Cardiac fibroblast (primary cell): ENCODE measurements around the gene PTGS1.

ENCODE experiments used
- DNase-seq, 2 donors: peaks; one replicate each; pipeline versions ENCODE4 v3.0.0 to v3.0.0-alpha.2; 2010; ENCODE audit warnings: low read depth in 2 of 2
- H3K4me3 ChIP-seq, 2 donors: replicated peaks in 1 of 2; 1 replicate in 1 of 2; 2 replicates in 1 of 2; pipeline ENCODE4 v1.5.1; 2011; ENCODE audit warnings: low read depth in 2 of 2, low read length in 2 of 2, mild to moderate bottlenecking in 2 of 2, moderate library complexity in 1 of 2
- CTCF ChIP-seq: IDR thresholded peaks from one replicate; pipeline ENCODE4 v1.5.1; 2011; ENCODE audit warnings: low read depth, mild to moderate bottlenecking, low read length, inconsistent platforms

PTGS1 gene

DNA sequence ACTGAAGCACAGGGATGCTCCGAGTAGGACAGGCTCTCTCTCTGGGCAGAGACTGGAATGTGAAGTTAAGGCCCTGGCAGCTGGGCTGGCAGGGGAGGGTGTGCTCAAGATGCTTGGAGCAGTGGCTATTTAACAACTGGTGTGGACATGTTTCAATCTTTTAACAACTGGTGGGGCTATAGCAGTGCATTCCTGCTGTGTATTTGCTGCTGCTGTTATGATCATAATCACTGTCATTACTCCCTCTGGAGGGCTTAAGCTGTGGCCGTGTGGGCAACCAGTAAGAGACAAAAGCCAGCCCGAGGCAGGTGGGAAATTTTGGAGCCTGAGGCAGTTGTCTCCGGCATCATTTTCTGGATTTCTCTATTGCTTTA lies 33.3 kb upstream of the PTGS1 start:
- H3K4me3 ChIP-seq, result no peak overlapping the region
- TF ChIP-seq CTCF, result no peak
- DNase-seq, result no peak

GRCh38 chr9:122338536-122338935 lies 32.3 kb upstream of the PTGS1 start:
- DNase-seq, result no peak
- no peak for TF ChIP-seq CTCF

DNA sequence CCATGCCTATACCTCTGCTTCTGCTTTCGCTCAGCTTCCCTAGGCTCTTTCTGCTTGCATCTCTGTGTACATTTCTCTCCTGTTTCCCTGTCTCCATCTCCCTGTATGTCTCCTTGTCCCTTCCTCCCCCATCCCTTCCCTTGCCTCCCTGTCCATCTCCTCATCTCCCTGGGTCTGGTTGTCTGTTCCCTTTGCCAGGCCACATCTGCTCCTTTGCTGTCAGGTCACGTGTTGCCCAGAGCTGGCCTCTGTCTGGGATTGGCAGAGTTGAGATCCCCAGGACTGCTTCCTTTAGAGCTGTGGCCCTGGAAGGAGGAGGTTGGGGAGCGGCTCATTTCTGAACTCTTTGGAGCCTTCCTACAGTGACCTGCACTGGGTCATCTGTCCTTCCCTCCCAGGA lies 31.8 kb upstream of the PTGS1 start:
- no peak for TF ChIP-seq CTCF
- no peak for DNase-seq
- H3K4me3 ChIP-seq, result no peak overlapping the region

More at GRCh38 chr9:122338536-122338935, 32.3 kb upstream of the PTGS1 start:
- H3K4me3 ChIP-seq, result no peak overlapping the region

DNA sequence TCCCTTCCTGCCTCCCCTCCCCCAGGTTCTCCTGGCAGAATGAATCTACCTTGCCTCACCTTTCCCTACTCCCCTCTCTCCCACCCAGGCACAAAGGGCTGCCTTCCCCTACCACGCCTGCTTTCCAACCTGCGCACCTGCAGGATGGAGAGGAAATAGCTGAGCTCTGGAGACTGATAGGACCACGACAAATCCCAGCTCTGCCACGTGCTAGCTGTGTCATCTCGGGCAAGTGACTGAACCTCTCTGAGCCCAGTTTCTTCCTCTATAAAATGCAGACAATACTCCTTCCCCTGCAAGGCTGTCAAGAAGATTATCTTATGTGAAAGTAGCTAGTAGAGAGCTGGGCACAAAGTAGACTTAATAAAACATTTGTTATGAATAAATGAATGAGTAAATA lies 31.2 kb upstream of the PTGS1 start:
- no peak for DNase-seq
- no peak overlapping the region for H3K4me3 ChIP-seq
- TF ChIP-seq CTCF, result no peak

GRCh38 chr9:122340161-122340560 lies 30.7 kb upstream of the PTGS1 start:
- DNase-seq, result no peak
- TF ChIP-seq CTCF, result no peak
- no peak overlapping the region for H3K4me3 ChIP-seq

DNA sequence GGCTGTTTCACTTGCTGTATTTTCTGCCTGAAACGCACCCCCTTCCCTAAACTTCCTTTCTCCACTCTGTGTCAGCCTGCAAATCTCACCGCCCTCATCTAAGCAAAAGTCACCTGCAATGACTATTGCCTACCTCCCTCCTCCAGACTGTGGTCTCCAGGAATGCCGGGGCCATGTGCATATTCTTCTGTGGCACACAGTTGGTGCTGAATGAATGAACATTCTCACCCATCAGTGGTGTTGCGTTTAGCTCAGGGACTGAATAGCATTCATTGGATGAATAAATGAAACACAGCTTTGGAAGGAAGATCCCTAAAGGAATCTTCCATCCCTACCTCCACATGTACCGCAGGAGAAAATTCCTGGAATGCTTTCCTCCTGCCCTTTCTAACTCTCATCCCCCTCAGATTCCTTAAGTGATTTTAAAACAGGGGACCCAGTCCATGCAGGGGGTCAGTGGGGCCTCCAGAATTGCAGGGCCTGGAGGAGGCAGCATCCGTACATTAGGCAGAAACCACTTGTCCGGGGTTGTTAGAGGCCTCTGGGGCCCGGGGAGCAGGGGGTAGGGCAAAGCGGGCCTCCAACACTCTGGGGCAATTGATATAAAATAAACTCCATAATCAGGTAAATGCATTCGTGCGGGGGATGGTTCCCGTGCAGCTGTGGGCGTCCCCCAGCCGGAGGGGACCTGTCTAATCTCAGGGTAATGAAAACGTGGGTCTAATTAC lies 28.3 kb upstream of the PTGS1 start:
- no peak for TF ChIP-seq CTCF
- DNase-seq, result no peak
- no peak overlapping the region for H3K4me3 ChIP-seq
